ENCODE data around the gene PSD.
A peak's percentile ranks its signal among the peaks of the same experiment; 100 is the strongest.

The PSD gene

DNA sequence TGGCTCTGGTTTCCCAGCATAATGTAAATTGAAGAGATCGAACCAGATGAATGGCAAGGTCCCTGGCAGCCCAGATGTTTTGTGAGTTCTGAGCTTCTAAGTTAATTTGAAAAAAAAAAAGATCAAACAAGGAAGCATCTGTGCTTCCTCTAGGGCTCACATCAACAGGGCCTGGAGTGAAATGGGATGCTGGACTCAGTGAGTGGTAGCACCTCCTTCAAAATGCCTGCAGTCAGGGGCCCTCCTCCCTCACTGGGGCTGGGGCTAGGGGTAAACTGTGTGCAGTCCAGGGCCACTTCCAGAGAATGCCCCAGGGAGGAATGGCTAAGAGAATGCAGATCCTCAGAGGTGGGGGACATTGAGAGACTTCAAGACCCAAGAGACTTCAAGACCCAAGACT, 19.8 kb upstream of the PSD start:
- no peak for DNase-seq (ENCODE audit: low read depth)

- no peak for DNase-seq (ENCODE audit: low read depth)
These were observed 18.9 kb upstream of the PSD start for GRCh38 chr10:102437515-102437914.

GRCh38 chr10:102436312-102436711, 17.7 kb upstream of the PSD start:
- no peak for DNase-seq (ENCODE audit: low read depth)

- peak; percentile 53 for DNase-seq (ENCODE audit: low read depth)
These were observed 17.1 kb upstream of the PSD start for GRCh38 chr10:102435529-102436233.

DNA sequence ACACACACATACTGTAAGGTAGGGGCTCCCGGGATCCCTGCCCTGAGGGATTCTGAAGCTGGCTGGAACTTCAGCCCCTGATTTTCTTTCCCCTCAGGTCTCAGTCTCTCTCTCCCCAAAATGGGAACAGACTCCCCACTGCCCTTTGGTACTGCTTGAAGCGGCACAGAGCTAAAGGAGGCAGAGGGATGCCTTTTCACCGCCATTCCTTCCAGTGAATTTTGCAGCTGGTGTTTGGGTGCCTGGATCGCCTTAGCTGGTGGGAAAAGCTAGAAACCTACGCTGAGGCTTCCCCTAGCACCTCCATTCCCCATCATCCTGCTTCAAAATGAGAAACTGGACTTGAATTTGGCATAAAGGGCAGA, 16.5 kb upstream of the PSD start:
- no peak for DNase-seq (ENCODE audit: low read depth)

DNA sequence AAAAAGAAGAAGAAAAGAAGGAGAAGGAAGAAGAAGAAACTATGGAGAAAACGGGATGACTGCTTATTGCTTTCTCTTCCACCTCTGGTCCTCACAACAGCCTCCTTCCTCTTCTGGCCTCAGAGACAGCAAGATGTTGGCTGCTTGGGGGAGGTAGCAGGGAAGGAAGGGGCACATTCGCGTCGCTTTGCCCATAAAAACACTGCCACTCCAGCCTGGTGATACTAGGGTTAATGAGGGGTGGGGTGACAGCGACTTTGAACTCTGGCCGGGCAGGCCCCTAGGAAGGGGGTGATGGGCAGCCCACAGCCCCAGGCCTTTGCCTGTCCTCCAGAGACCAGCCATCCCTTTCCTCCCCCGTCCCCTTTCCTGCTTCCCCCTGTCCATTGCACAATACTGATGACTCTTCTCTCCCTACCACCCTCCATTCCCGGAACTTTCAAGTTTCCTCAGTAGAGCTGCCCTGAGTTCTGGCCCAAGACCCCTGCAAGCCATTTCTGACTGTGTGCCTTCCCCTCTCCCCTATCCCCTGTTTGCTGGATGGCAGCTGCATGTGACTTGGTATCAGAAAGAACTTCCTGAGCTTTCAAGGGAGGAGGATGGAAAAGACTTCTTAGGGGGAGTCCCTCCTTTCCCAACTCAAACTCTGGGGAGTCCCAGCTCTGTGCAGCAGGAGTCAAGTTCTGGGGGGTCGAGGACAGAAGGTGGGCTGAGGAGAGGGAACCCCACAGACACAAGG, 16.0 kb upstream of the PSD start:
- no peak for DNase-seq (ENCODE audit: low read depth)

DNA sequence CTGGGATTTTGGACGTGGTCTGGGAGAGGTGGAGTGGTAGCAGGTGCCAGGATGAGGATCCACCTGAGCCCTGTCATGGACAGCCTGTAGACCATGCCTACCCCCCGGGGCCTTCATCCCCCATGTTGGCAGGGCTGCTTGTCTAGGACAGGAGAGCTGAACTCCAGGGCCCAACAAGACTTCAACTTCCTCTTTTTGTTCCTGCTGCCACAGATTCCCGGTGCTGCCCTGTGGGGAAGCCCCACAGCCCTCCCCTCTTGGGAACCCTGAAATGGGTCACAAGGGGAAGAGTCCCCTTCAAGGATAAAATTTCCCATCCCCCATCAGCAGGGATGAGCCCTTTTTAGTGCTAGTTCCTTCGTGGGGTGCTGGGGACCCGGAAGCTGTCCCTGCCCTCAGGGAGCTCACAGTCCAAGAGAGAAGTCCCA, 15.0 kb upstream of the PSD start:
- no peak for DNase-seq (ENCODE audit: low read depth)

GRCh38 chr10:102432162-102432950, 13.8 kb upstream of the PSD start, which contains the start of gene CUEDC2:
Gene CUEDC2, minus strand, starts transcription at chr10:102432574. Its CDS starts 7,386 bp downstream, at chr10:102425188.
- DNase-seq (ENCODE audit: low read depth): peak; percentile 86

DNA sequence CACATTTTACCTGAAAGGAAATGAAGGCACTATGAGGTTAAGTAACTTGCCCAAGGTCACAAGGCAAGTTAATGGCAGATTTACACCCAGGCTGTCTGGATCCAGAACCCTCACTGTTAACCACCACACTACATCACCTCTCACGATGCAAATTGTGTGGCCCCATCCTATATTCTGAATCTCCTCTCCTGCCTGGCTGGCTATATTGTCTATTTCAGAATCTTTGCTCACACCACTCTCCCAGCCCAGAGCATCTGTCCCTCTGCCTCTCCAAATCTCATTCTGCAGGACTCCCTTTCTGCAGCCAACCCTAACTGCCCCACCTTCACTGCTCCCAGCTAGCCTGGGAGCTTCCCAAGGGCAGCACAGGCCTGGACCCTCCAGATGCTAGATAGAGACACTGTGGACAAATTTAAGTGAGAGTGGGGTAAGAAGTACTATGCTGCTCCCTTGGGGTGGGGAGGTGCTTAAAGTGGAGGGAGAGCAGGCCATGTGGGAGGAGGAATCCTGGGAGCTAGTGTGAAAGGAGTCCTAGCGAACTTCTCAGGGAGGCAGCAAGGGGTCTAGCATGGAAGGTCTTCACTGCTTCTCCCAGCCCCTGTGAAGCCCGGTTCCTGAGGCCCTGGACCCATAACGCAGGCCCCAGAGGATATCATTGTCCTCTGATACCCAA, 13.0 kb upstream of the PSD start:
- no peak for DNase-seq (ENCODE audit: low read depth)

GRCh38 chr10:102429468-102429867, 10.9 kb upstream of the PSD start:
- DNase-seq (ENCODE audit: low read depth): no peak

- DNase-seq (ENCODE audit: low read depth): no peak
These were observed 8.3 kb upstream of the PSD start for GRCh38 chr10:102426803-102427287.

DNA sequence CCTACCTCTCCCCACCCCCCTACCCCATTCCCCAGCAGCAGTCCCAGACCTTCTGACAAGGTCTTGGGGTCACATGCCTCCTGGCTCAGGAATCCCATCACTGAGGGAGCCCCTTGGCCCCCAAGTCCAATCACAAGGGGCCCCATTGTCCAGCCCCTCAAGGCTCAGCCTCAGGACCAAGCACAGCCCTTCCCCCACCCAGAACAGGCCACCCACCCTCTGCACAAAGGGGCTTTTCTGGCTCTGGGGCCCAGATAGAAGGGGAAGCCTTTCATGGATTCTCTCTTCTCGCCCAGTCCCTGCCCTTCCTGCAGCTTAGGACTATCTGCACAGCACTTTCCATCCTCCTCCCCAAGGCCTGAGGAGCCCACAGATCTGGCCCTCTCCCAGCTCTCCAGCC, 6.9 kb upstream of the PSD start:
- DNase-seq (ENCODE audit: low read depth): no peak

GRCh38 chr10:102424916-102425315, 6.3 kb upstream of the PSD start:
- DNase-seq (ENCODE audit: low read depth): no peak

DNA sequence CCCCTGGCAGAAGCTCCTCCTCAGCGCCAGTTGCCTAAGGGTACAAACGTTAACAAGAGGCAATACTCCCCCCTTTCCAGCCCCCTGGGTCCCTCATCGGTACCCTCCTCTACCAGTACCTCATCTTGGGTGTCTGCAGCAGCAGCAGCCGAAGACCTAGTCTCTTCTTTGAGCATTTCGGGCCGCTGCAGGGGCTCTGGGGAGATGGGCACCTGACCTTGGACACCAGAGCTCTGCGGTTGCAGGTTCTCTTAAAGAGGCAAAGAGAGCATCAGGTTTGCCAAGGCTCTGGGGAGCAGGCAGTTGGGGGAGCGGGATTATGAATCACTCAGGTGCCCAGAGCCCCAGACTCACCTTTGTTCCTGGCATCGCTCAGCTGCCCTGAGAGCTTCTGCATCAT, 5.6 kb upstream of the PSD start:
- DNase-seq (ENCODE audit: low read depth): no peak

GRCh38 chr10:102423372-102423968, 4.9 kb upstream of the PSD start:
- DNase-seq (ENCODE audit: low read depth): no peak

- no peak for DNase-seq (ENCODE audit: low read depth)
These were observed 4.1 kb upstream of the PSD start for GRCh38 chr10:102422545-102423129.

GRCh38 chr10:102421757-102422512, 3.4 kb upstream of the PSD start:
- DNase-seq (ENCODE audit: low read depth): no peak

DNA sequence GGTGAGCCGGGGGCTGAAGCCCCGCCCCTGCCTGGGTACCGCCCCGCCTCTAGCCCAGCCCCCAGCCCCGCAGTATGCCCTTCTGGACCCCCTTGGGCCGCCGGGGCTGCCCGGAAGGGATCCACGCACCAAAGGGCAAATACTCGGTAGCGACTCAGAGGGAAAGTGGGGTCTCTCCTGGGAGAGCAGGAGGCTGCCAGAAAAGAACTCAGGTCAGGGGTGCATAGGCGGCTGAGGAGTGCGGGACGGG, 2.8 kb upstream of the PSD start:
- DNase-seq (ENCODE audit: low read depth): no peak

DNA sequence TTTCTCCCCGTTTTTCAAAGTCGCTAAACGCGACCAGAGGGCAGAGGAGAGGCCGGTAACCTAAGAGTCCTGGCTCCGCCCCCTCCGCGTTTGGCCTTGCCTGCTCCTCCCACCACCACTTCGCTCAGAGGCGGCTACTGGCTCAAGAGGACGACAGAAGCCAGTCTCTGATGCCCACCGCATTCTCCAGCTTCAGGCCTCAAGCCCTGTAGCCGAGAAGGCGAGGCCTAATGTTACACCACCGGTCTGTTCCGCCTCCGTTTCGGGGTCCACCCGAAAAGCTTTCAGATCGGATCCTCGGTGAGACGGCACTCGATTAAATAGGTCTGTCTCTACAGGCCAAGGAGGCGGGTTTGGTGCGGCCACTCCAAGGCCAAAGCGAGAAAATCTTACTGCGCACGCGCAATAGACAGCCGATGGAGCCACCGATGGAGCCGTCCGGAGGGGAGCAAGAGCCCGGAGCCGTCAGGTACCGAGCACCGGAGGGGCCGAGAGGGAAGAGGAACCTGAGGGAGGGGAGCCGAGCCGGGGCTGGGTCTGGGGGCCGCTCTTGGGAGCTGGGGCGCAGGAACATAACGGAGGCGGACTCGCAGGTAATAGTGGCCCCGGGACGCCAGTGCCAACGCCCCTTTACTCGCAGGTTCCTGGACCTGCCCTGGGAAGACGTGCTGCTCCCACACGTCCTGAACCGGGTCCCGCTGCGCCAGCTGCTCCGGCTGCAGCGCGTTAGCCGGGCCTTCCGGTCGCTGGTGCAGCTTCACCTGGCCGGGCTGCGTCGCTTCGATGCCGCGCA, 2.3 kb upstream of the PSD start, which contains the start of gene FBXL15:
Gene FBXL15 (plus strand): TSS at position 123 of the 793 bp plus-strand sequence. CDS start 294 bp downstream, at position 417.
- DNase-seq (ENCODE audit: low read depth): peak; percentile 88

GRCh38 chr10:102420181-102420713, 1.7 kb upstream of the PSD start:
- no peak for DNase-seq (ENCODE audit: low read depth)

Data from stimulated activated CD4-positive, alpha-beta T cell treated with anti-CD3 and anti-CD28 coated beads, Interleukin-2, amount 100 ng/mL, for 4 hours (primary cell).